Ovary (tissue), 9 donors: ENCODE data around the gene PTPN7. TPM values are rescaled to one million over a fixed set of nuclear protein-coding genes. Genes with fewer than 3 reads are reported as not detected.

Experiments
- DNase-seq, 5 donors: peaks; one replicate each; pipeline ENCODE4 v3.0.0-alpha.2; 2019 to 2020
- H3K27ac ChIP-seq, 2 donors: fragments of 200-600 bp; one replicate each; pipeline versions ENCODE4 v1.5.1 to v1.8.0; 2019 to 2022
- H3K27me3 ChIP-seq: fragments of 200-600 bp; one replicate; pipeline ENCODE4 v1.8.0; 2022
- H3K36me3 ChIP-seq: fragments of 200-600 bp; sonication (generic); one replicate; pipeline ENCODE4 v1.5.1; 2019
- H3K4me1 ChIP-seq: one replicate; pipeline ENCODE4 v1.8.1; 2013; ENCODE audit warnings: mild to moderate bottlenecking, moderate library complexity; ENCODE audit not compliant: insufficient read depth
- H3K4me3 ChIP-seq: fragments of 200-600 bp; sonication (generic); one replicate; pipeline ENCODE4 v1.5.1; 2017
- H3K9me3 ChIP-seq, 2 donors: fragments of 200-600 bp in 1 of 2; sonication (generic) in 1 of 2; one replicate each; pipeline versions ENCODE4 v1.5.1 to v1.8.1; 2013 to 2019; ENCODE audit warnings: mild to moderate bottlenecking in 1 of 2, moderate library complexity in 1 of 2
- CTCF ChIP-seq, 3 donors: fragments of 450-650 bp in 2 of 3; fragments of 200-600 bp in 1 of 3; IDR thresholded peaks; one replicate each; pipeline versions ENCODE4 v1.5.1 to v1.8.0; 2016 to 2022; ENCODE audit warnings: antibody characterized with exemption in 3 of 3, mild to moderate bottlenecking in 1 of 3
- EP300 ChIP-seq: sonication (generic); formaldehyde crosslinking; IDR thresholded peaks from one replicate; pipeline ENCODE4 v1.6.1; 2017; ENCODE audit warnings: antibody characterized with exemption
- POLR2A ChIP-seq: fragments of 450-650 bp; IDR thresholded peaks from one replicate; pipeline ENCODE4 v1.6.1; 2017; ENCODE audit warnings: antibody characterized with exemption, mild to moderate bottlenecking, moderate library complexity
- WGBS, 3 donors: extraction: QIAGEN DNeasy Blood & Tissue Kit in 1 of 3; methylation state at CpG; one replicate each; pipeline versions ENCODE4 v1.1.5 to v1.1.7; 2013 to 2017; 5-methylcytosine and 5-hydroxymethylcytosine counted together
- intact Hi-C, 4 donors: fragments of 100-400 bp; cut with DNase I; formaldehyde crosslinking; loops; one replicate each; pipeline versions ENCODE4 v1.11.0 to v1.15.1; 2022 to 2023
- polyA plus RNA-seq, 2 donors: library from polyadenylated mRNA; stranded (reverse); fragments of 200-250 nt in 1 of 2; fragments of 350-450 nt in 1 of 2; fragmentation: Illumina TruSeq in 1 of 2; extraction: RNeasy Lipid Tissue Mini Kit (QIAGEN cat#74804) in 1 of 2; gene quantifications; one replicate each; pipeline ENCODE4 v1.2.3, GENCODE V29; 2013 to 2014
- total RNA-seq, 7 donors: library from RNA; depleted of rRNA in 2 of 7; stranded (reverse); fragments of >200 nt in 2 of 7; fragmentation: NEBNext Ultra II Directional in 3 of 7; extraction: Animal tissue kit (Norgen Biotek cat#: 25700) in 3 of 7; gene quantifications; one replicate each; pipeline versions ENCODE4 v1.1.0 to v1.2.4, GENCODE V29; 2016 to 2023
- donor health status: DM: no; HTN: no; CAD: no; lungs with moderate emphysema.
- donor health status: DM: no; HTN: no; CAD: no.
- donor health status: Bipolar disorder and iron deficiency.
- donor health status: DM: yes; HTN: yes; CAD: no.
- donor health status: DM: no; HTN: no; CAD: no.
- donor health status: DM: yes; HTN: yes; CAD: no.

Gene PTPN7
- total and polyA plus RNA-seq, 9 donors, result 0.58 to 15.4 (median 1.7) TPM

- Histone ChIP-seq H3K36me3 (no peaks in the 10 kb centered on the region), H3K4me3 (no peak overlapping the region), H3K4me1 (no peaks in the 10 kb centered on the region), H3K27me3 (no peaks in the 10 kb centered on the region), H3K9me3 (no peaks in the 10 kb centered on the region), H3K27ac (no peak overlapping the region)
- no peak for DNase-seq
- intact Hi-C loops, result loop anchor here in 2 of 4 donors (5.0 to 10.0 kb wide), 2 partner anchors 113 to 501 kb away; no protein-coding TSS in a partner anchor
- WGBS, 3 donors, result 35 to 50% (median 41%) methylated on average over 1 of the region's 1 CpG
- no peak for TF ChIP-seq POLR2A
- no peak for TF ChIP-seq EP300
- TF ChIP-seq CTCF (IDR thresholded peaks at IDR 0.05), result no peak
These were observed 43.7 kb upstream of the PTPN7 start for GRCh38 chr1:202204065-202204464.

- TF ChIP-seq POLR2A (no peak), EP300 (no peak), CTCF (IDR thresholded peaks at IDR 0.05) (no peak)
- Histone ChIP-seq H3K36me3 (no peaks in the 10 kb centered on the region), H3K9me3 (no peaks in the 10 kb centered on the region), H3K27ac (no peak overlapping the region), H3K4me1 (no peaks in the 10 kb centered on the region), H3K27me3 (no peaks in the 10 kb centered on the region), H3K4me3 (no peak overlapping the region)
- no peak for DNase-seq
- intact Hi-C loops, result loop anchor here in 2 of 4 donors (5.0 to 10.0 kb wide), 2 partner anchors 114 to 501 kb away; no protein-coding TSS in a partner anchor
- WGBS, 3 donors, result 77 to 85% (median 85%) methylated on average over 13 of the region's 13 CpGs
These were observed 43.0 kb upstream of the PTPN7 start for GRCh38 chr1:202203238-202204039.

- 77 to 84% (median 80%) methylated on average over 7 of the region's 7 CpGs for WGBS, 3 donors
- H3K27me3 ChIP-seq, result no peaks in the 10 kb centered on the region
- H3K4me3 ChIP-seq, result no peak overlapping the region
- TF ChIP-seq EP300 (no peak), POLR2A (no peak), CTCF (IDR thresholded peaks at IDR 0.05) (no peak)
- DNase-seq, result no peak
- no peaks in the 10 kb centered on the region for H3K4me1 ChIP-seq
- H3K9me3 ChIP-seq, result no peaks in the 10 kb centered on the region
- intact Hi-C loops, result loop anchor here in 2 of 4 donors (5.0 to 10.0 kb wide), 2 partner anchors 115 to 502 kb away; no protein-coding TSS in a partner anchor
- no peak overlapping the region for H3K27ac ChIP-seq
- no peaks in the 10 kb centered on the region for H3K36me3 ChIP-seq
These were observed 42.2 kb upstream of the PTPN7 start for GRCh38 chr1:202202500-202203168.

GRCh38 chr1:202201971-202202370 is 41.6 kb upstream of the PTPN7 start:
- Histone ChIP-seq H3K36me3 (no peaks in the 10 kb centered on the region), H3K9me3 (no peaks in the 10 kb centered on the region), H3K4me1 (no peaks in the 10 kb centered on the region), H3K27ac (no peak overlapping the region), H3K27me3 (no peaks in the 10 kb centered on the region), H3K4me3 (no peak overlapping the region)
- intact Hi-C loops, result loop anchor here in 2 of 4 donors (5.0 to 10.0 kb wide), 2 partner anchors 115 to 503 kb away; no protein-coding TSS in a partner anchor
- WGBS, 3 donors, result 55 to 60% (median 58%) methylated on average over 4 of the region's 4 CpGs
- no peak for TF ChIP-seq EP300
- no peak for TF ChIP-seq CTCF (IDR thresholded peaks at IDR 0.05)
- TF ChIP-seq POLR2A, result no peak
- DNase-seq, result no peak
